Measurements from ENCODE around the gene TCEAL3.
"Not testable (repeated sequence)": the region's sequence is repeated elsewhere in the genome, so short reads cannot be mapped to it uniquely, and the experiment has no call there.

Gene TCEAL3

GRCh38 chrX:103607364-103608305 is at the start of gene TCEAL3:
TSS of gene TCEAL3 (plus strand) at chrX:103607963. CDS start at chrX:103609065, 1,102 bp downstream.
- DNase-seq (ENCODE audit: low read depth in 2 of 2) = no peak

DNA sequence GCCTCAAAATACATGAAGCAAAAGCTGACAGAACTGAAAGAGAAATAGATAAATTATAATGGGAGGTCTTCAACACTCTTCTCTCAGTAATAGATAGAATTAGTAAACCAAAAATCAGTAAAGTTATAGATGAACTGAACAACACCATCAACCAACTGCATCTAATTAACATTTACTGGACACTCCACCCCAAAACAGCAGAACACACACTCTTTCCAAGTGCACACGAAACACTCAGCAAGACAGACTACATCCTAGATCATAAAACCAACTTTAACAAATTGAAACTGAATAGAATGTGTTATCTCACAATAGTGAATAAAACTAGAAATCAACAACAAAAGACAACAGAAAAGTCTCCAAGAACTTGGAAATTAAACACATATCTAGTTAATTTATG is 47.5 kb upstream of the TCEAL3 start:
- no peak for DNase-seq (ENCODE audit: low read depth in 2 of 2)

GRCh38 chrX:103562801-103563200 is 45.0 kb upstream of the TCEAL3 start:
- DNase-seq (ENCODE audit: low read depth in 2 of 2) = no peak

- no peak for DNase-seq (ENCODE audit: low read depth in 2 of 2)
Observed at GRCh38 chrX:103565197-103565596, 42.6 kb upstream of the TCEAL3 start.

GRCh38 chrX:103565752-103566151 is 42.0 kb upstream of the TCEAL3 start:
- no peak for DNase-seq (ENCODE audit: low read depth in 2 of 2)

- no peak for DNase-seq (ENCODE audit: low read depth in 2 of 2)
Observed at GRCh38 chrX:103571121-103571520, 36.6 kb upstream of the TCEAL3 start.

DNA sequence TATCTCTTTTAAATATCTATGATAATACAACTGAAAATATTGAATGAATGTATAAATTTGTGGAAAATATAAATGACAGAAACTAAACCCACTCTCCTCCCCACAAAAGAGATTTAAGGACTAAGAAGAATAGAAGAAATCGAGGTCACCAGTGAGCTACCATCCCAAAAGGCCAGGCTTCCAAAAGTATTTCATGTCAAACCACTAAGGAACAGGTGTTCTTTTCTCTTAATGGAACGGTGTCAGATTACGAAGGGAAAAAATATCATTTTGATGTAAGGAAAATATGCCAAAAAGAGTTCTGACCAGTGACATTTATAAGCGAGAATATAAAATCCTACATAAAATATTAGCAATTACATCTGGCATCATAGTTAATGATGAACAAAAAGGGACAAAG is 36.0 kb upstream of the TCEAL3 start:
- no peak for DNase-seq (ENCODE audit: low read depth in 2 of 2)

- DNase-seq (ENCODE audit: low read depth in 2 of 2) = no peak
Observed at GRCh38 chrX:103573202-103573601, 34.6 kb upstream of the TCEAL3 start.

- DNase-seq (ENCODE audit: low read depth in 2 of 2) = no peak
Observed at GRCh38 chrX:103584596-103584995, 23.2 kb upstream of the TCEAL3 start.

DNA sequence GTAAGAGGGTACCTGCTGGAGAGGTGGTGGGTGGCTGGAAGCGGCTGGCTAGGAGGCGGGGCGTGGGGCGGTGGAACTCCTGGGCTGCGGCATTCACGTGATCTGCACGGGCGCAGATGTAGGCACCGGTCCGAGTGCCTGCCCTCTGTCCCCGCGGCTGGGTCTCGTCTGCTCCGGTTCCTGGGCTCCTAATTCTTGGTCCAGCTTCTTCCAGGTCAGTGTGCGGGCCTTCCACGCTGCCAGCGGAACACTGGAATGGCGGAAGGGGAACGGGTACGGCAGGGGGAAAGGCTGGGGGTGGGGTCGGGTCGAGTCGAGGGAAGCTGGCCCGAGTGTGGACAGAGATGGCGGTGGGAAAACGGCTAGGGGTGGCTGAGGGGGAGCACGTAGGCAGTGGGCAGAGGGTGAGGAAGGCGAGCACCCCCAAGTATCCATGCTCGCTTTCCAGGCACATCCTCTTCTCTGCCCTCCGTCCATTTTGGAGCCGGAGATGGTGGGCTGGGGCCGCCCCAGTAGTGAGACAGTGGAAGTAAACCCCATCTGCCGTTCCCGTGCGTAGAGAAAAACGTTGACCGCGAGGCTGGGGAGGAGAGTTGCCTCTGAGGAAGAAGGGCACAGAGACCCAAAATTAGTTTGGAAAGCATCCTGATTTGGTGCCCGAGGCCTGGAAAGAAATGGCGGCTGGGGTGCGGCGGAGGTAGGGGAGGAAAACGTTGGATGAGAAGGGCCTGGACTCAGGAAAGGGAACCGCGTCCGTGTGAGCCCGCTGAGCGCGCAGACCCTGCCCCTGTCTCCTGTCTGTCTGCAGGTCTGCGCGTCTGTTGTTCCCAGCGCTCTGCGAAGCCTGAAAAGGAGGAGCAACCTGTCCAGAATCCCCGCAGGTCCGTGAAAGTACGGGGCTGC is 22.1 kb upstream of the TCEAL3 start, which contains the start of gene TCEAL4:
Gene TCEAL4 (plus strand): TSS at position 105 of the 903 bp plus-strand sequence. CDS start 1,161 bp downstream, outside the sequence.
- DNase-seq (ENCODE audit: low read depth in 2 of 2) = peak in 1 of 2 experiments; percentile 22

DNA sequence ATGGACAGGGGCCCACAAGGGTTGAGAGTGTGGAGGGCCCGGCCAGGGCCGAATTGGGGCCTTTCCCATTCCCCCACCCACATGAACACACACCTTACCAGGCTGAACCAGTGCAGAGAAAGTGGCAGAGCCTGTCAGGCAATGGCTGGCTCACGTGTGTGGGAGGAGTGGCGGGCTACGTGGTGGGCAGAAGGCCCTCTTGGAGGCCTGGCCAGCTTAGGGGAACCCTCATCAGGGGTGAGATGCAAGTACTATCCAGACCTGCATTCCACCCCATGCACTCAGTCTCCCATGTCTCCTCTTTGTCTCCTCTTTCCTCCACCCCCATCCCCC is 21.5 kb upstream of the TCEAL3 start:
- no peak for DNase-seq (ENCODE audit: low read depth in 2 of 2)

- no peak for DNase-seq (ENCODE audit: low read depth in 2 of 2)
Observed at GRCh38 chrX:103586659-103587058, 21.1 kb upstream of the TCEAL3 start.

- DNase-seq (ENCODE audit: low read depth in 2 of 2) = not testable (repeated sequence)
Observed at GRCh38 chrX:103592295-103592694, 15.5 kb upstream of the TCEAL3 start.

GRCh38 chrX:103595202-103595601 is 12.6 kb upstream of the TCEAL3 start:
- DNase-seq (ENCODE audit: low read depth in 2 of 2) = not testable (repeated sequence)

DNA sequence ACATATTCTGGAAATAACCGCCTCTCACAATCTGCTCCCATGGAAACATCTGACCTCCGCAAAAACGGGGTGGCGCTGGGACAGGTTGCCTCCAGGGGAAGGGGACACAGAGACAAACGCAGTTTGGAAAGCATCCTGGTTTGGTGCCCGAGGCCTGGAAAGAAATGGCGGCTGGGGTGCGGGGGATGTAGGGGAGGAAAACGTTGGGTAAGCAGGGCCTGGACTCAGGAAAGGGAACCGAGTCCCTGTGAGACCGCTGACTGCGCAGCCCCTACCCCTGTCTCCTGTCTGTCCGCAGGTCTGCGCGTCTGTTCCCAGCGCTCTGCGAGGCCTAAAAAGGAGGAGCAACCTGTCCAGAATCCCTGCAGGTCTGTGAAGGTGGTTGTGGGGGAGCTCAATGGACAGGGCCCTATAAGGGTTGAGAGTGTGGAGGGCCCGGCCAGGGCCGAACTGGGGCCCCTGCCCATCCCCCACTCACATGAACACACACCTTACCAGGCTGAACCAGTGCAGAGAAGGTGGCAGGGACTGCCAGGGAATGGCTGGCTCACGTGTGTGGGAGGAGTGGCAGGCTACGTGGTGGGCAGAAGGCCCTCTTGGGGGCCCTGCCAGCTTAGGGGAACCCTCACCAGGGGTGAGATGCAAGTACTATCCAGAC is 672 bp downstream of the TCEAL3 start:
- DNase-seq (ENCODE audit: low read depth in 2 of 2) = no peak

DNA sequence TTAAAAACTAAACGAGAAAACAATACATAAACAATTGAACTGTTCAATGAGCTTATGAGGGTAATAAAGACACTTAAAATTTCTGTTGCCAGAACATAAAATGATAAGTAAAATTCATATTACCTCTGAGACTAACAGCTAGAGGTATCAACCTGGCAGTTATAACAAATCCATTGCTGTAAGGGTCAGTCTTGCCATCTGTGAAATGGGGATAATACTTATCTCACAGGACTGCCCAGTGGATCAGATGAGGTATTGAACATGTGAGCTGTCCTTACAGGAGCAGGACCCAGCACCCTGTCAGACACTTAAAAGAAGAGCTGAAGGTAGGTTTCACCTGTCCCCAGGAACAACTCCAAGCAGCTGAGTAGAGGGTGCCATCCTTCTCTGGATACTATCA is 2.5 kb downstream of the TCEAL3 start:
- DNase-seq (ENCODE audit: low read depth in 2 of 2) = no peak

DNA sequence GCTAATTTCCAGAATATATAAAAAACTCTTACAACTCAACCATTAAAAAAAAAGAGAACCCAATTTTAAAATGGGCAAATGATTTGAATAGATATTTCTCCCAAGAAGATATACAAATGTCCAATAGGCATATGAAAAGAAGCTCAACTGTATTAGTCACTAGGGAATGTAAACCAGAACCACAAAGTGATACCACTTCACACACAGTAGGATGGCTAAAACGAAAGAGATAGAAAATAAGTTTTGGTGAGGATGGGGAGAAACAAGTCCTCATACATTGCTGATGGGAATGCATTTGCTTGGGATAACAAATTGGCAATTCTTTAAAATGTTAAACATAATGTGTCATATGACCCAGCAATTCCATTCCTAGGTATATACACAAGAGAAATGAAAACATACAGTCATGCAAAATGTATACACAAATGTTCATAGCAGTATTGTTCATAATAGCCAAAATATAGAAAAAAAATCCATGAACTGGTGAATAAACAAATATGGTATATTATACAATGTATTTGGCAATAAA is 5.7 kb downstream of the TCEAL3 start:
- DNase-seq (ENCODE audit: low read depth in 2 of 2) = no peak

DNA sequence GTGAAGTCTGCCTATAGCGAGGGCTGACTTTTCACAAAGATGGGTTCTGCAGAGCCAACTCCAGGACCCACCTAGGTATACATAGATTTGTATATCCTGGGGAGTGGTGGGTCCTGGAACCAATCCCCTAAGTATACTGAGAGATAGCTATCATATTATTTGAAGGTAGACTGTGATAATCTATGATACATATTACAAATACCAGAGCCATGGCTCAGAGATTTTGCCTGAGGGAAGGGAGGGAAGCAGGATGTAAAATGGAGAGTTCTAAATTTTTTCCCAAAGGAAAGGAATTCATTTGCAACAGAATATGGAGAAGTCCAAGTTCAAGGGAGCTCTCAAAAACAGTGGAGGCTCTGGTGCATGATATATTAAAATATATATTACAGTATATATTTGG is 7.2 kb downstream of the TCEAL3 start:
- DNase-seq (ENCODE audit: low read depth in 2 of 2) = no peak

- DNase-seq (ENCODE audit: low read depth in 2 of 2) = no peak
Observed at GRCh38 chrX:103615781-103616371, 8.1 kb downstream of the TCEAL3 start.

GRCh38 chrX:103616676-103617186 is 9.0 kb downstream of the TCEAL3 start:
- DNase-seq (ENCODE audit: low read depth in 2 of 2) = no peak

DNA sequence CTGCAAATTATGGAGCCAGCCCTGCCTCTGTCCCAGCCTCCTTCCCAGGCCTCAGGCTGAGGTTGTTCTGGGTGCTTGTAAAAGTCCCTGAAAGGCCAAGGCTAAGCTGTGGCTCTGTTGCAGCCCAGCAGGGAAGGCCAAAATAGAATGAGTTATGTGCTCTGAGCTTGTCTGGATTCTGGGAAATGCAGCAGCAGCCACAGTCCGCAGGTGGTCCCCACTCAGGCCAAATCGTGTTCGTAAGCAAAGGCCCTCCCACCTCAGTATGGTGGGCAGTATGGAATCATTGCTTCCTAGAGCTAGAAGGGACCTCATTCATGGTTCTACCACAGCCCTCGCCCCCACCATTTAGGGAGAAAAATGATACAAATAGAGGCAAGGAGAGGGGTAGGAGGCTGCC is 16.3 kb downstream of the TCEAL3 start:
- no peak for DNase-seq (ENCODE audit: low read depth in 2 of 2)

All from stimulated activated CD4-positive, alpha-beta T cell treated with anti-CD3 and anti-CD28 coated beads, Interleukin-12 subunit alpha, Interleukin-12 subunit beta, amount 100 ng/mL, for 24 hours (primary cell).